UCSD-AML1 (cell line): ENCODE measurements around the gene LMOD1.
A peak's percentile ranks its signal among the peaks of the same experiment; 100 is the strongest.

Experiments
- DNase-seq: peaks from one replicate; lab custom pipeline; 2025; ENCODE audit not compliant: unreplicated experiment; lab: John Stamatoyannopoulos, UW

Gene LMOD1

DNA sequence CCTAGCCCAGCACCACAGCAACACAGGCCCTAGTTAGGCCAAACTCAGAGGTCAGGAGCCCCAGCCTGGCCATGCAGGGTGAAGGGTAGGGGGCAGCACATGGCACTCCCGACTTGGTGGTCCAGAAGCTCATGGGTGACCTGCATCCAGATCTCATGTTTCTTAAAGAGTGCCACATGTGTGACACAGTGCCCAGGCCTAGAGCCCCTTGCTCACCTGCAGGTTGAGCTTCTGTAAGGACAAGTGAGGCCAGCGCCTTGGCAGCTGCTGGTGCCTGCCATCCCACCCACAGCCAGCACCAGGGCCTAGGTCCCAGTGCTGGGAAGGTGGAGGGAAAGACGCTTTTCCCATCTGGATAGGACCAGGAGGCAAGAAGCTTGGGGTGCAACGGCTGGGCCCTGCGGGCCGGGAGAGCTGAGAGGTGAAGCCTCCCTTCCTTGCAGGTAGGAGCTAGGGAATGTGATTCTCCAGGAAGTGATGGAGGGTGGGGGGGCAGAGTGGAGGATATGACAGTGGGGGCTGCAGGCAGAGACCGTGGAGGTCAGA lies 51.2 kb downstream of the LMOD1 start:
- no peak for DNase-seq

DNA sequence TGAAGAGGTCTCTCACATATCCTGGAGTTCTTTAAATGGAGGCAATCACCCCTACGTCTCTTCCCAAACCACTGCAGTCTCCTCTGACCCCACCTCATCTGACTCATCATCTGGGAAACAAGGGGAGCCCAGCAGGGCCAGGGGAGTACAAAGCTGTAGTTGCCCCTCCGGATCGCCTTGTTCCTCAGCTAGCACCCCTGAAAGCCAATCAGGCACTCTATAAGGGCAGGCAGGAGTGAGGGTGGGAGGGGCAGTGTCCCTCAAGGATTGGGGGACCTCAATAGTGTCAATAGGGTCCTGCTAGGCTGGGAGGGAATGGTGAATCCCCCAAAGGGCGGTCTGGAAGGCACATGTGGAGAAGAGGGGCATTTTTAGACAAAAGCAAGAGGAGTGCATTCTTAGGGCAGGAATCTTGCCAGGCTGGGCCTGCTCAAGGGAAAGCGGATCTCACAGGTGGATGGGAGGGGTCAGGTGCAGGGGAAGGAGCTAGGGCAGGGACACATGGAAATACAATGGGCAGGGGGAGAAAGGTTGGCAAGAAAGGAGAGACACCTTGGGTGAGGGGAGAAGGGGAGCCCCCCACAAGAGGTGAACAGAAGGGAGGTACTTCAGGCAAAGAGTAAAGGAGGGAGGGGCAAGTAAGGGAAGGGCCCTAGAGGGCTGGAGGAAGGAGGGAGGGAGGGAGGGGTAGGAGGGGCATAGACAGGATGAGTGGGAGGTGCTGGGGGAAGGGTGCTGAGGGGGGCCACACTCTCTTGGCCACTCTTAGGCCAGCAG lies 51.8 kb downstream of the LMOD1 start:
- no peak for DNase-seq

DNA sequence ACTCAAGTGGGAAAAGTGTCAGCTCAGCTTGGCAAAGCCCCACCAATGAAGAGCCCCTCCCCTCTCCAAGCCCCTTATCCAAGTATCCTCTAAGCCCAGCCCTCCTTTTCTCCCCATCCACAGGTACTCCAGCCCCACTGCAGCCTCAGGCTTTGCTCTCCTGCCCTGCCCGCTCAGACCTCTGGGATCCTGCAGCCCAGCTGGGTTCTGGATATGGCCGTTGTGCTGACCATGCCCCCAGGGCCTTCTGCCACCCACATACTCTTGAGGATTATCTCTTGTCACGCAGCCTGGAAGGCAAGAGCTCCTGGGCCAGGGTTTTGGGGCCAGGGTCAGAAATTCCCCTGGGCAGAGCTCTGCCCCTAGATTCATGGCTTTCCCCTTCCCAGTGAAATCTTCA lies 52.9 kb downstream of the LMOD1 start:
- DNase-seq: no peak

DNA sequence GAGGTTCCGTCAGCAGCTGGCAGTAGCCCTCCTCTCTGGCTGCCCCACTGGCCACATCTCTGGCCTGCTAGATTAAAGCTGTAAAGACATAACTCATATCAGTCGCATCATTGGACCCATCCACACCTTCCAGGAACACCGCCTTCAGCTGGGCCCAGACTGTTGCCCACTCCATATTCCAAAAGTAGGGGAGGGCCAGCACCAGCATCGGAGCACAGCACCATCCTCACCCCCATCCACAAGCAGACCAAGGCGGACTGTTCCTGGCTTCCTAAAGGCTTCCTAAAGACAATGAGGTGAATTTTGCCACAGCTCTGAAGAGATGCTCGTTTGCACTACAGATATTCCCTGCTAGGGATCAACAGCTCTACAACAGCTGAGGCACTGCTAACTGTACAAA lies 54.1 kb downstream of the LMOD1 start:
- DNase-seq: no peak

DNA sequence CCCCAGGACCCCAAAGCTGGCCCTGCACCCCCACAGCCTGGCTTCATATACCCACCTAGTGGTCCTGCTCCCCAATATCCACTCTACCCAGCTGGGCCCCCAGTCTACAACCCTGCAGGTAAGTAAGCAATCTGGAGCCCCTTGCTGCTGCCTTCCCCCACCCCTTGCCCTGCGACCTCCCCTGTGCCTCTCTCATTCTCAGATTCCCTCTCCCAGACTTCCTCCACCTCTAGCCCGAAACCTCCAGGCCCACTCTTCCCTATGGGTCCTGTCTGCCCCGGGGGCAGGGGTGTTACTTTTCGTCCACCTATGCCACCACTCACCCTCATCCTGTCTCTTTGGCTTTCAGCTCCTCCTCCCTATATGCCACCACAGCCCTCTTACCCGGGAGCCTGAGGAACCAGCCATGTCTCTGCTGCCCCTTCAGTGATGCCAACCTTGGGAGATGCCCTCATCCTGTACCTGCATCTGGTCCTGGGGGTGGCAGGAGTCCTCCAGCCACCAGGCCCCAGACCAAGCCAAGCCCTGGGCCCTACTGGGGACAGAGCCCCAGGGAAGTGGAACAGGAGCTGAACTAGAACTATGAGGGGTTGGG lies 54.8 kb downstream of the LMOD1 start:
- DNase-seq: no peak

DNA sequence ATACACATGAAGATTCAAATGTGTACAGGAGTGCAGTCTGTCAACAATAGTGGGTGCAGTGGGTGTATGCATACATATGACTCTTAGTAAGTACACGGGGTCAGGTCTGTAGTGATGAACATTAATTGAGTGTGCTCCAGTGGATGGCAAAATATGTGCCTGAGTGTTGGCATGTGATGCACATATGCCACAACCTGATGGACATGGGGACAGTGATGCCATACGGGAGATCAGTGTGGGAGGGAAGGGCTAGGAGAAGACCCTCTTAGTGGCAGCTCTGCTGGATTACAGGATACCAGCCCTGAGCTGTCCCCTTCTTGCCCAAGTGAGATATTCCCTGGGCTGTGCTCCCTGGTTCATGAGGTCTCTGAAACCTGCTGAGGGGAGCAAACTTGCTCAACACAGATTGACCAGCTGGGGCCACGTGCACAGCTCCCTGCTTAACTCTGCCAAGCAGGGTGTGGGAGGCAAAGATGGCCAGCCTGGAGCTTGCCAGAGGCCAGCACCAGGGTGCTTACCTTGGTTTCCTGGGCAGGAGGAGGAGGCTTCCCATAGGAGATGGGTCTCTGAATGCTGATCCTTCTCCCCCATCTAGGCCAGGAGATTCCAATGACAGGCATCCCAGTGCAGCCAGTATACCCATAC lies 55.4 kb downstream of the LMOD1 start:
- DNase-seq: no peak

DNA sequence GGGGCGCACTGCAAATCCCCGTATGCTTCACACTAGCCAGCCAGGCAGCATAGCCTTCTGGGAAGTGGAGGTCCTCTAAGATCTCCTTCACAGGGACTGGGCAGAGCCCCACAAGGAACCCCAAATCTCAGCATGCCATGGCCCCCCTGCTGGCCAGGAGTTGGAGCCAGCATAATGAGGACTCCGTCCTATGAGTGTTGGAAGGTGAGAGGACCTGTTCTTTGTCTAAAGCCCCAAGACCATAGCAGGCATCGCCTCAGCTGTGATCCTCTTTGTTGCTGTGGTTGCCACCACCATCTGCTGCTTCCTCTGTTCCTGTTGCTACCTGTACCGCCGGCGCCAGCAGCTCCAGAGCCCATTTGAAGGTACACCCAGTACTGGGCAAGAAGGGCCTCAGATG lies 56.1 kb downstream of the LMOD1 start:
- no peak for DNase-seq

DNA sequence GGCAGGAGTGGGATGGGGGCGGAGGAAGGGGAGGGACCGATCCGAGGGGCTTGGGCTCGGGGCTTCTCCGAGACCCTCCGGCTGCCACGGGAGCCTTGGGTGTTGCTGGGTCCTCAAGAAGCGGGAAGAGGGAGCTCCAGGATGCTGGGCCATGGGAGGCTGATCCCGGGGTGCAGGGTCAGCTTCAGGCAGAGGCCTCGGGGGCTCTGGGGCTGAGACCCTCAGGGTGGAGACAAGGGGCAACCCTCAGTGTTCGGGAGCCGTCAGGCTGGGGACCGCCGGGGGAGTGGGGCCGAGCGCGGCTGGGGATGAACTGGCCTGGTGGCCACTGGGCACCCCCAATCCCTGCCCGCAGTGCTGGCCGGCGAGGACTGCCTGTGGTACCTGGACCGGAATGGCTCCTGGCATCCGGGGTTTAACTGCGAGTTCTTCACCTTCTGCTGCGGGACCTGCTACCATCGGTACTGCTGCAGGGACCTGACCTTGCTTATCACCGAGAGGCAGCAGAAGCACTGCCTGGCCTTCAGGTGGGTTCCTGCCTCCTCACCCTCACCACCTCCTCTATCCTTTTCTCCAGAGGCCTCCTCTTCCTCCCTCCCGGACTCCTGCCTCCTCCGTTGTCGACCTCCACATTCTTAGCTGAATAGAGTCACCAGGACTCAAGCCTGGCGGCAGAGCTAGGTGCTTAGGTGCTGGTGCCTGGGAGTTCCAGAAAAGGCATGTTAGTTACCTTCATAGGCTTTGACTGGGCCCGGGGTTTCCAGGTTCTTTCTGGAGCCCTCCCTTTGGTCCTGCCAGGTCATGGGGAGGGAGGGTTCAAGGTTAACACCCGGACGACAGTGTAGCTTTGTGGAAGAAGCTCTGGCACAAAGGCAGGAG lies 57.0 kb downstream of the LMOD1 start:
- DNase-seq: no peak

DNA sequence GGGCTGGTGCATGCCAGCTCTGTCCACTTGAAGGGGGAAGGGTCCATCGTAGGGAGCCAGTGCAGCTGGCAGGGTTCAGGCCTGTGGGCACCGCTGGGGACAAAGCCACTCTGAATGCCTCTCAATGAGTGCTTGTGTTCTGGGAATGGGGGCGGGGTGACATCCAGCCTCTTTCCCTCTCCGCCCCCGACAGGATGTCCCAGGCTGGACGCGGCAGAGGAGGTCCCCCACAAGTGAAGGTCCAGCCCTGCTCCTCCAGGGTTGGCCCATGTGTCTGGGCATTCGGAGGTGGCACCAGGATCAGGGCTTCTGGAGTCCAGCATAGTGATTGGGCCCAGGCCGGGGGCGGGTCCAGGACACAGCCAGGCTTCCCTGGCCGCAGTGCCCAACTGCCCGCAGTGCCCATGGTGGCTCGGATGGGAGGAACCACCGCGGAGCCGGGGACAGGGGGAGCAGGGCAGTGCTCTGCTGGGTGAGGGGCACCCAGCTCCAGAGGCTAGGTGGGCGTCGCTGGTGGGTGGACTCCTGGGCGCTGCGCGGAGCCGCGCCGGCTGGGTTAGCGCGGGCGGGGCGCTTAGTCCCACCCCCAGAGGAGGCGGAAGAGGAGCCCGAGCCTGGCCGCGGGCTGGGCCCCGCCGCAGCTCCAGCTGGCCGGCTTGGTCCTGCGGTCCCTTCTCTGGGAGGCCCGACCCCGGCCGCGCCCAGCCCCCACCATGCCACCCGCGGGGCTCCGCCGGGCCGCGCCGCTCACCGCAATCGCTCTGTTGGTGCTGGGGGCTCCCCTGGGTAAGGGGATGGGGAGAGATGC lies 57.9 kb downstream of the LMOD1 start, which contains the start of gene SHISA4:
SHISA4 (plus strand) TSS at position 617 of the 808 bp plus-strand sequence; CDS start at position 714, 97 bp downstream.
- DNase-seq: no peak

DNA sequence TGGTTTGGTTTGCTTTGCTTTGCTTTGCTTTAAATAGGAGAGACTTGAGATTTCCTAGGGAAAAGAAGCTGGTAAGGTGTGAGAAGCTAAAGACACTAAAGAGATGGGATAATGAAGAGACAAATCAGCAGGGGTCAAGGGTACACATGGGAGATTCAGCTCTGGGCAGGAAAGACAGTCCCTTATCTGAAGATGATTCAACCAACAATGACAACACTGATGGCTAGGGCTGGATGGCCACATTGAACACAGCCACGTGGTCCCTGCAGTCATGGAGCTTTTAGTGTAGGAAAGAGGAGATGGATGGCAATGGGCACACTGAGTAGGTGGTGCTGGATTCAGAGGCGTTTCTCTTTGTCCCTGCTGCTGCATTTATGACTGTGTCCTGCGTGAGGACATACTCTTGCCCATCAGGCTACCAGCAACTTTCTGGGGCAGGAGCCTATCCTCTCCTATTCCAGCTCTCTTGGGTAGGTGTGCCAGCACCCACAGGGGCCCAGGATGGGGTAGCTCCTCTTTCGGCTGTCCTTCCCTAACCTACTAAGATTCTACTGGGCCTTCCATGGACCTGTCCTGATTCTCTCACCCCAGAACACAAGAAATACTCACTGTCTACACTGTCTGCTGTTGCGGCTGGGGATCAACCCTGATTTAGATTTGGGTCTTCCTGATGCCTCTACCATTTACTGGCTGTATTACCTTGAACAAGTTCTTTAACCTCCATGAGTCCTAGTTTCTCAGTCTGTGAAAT lies 59.1 kb downstream of the LMOD1 start:
- no peak for DNase-seq

DNA sequence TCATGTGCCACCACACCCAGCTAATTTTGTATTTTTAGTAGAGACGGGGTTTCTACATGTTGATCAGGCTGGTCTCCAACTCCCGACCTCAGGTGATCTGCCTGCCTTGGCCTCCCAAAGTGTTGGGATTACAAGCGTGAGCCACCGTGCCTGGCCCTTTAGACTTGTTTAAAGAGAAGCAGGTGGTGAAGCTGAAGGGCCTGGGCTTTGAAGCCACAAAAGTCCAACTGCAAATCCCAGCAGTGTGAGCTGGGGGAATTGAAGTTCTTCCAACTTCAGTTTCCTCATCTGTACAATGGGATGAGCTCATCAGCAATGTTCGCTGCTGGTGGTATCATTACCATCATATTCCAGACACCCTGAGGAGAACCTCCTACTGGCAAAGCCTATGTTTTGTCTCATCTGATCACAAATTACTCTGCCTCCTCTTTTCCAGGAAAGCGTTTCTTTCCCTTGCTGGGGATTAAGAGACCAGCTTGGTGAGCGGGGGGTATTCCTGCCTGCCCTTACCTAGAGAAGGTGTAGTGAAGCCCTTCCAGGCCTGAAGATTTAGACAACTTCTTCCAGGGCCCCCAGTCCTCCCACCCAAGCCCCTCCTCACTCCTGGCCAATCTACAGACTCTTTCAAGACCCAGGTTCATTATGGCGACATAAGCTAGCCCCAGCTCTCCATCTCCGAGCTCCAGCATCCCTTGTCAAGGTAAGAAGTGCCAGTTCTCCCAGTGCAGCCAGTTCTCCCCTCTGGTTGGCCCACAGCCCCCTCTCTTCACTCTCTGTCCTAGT lies 60.1 kb downstream of the LMOD1 start:
- no peak for DNase-seq

DNA sequence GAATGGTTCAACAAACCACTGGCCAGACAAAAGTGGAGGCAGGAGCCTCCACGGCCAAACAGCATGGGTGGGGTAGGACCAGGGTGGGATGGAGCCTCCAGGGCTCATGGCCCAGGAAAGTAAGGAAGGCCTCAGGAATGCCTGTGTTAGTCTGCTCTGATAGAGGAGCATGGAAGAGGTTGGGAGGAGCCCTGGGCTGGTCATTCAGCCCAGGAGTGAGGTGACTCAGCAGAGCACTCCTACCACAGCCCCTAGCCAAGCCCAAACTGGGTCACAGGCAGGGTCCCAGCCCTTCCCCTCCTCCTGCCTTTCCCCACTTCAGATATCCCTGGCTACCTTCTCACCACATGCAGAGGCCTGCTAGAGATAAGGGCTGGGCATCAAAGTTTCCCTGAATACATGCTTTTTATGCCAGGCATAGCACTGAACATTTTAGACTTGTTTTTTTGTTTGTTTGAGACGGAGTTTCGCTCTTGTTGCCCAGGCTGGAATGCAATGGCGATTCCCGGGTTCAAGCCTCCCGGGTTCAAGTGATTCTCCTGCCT lies 60.7 kb downstream of the LMOD1 start:
- no peak for DNase-seq

DNA sequence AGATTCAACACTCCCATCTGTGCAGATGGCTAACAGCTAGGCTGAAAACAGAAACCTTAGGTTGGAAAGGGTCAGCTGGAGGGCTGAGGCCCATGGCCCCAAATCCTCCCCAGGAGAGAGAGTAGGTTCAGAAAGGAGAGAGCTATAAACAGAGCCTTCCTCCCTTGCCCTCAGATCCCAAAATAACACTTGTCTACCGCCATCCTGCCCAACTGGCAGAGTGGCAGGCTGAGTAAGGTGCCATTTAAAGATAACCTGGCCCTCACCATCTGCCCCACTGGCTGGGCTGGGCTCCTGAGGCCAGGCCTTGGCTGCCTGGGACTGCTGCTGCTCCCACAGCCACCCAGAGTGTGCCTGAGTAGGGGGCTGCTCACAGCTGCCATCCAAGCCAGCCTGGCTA lies 61.9 kb downstream of the LMOD1 start:
- no peak for DNase-seq

DNA sequence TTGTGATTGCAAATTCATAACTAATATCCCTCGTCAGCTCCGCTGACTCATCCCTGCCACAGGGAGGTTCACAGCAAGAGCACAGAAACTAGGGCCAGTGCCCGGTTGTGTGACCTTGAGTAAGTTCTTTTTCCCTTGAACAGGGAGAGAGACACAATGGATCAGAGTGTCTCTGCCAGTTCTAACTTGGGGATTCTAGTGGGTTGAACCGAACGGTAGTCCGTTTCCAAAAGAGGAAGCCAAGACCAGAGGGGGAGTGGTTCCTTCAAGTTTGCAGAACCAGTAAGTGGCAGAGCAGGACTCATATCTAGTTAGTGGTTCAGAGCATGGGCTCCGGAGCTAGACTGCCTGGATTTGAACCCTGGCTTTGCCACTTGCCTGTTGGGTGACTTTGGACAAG lies 62.6 kb downstream of the LMOD1 start:
- DNase-seq: peak; percentile 36

DNA sequence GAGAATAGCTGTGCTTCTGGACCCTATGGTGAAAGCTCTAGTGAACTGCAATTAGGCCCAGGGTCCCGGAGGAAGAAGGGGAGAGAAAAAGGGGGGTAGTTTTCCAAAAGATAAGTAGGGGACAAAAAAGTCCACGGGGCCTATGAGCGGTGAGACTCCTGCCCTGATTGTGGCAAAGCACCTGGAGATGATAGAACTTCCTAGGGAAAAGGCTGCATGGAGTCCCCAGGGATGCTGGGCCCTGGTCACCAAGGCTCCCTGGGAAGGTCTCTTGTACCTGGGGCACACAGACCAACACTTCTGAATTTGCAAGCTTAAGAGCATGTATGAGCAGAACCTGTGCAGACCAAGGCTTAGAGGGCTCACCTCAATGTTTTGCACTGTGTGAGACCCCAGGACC lies 63.1 kb downstream of the LMOD1 start:
- DNase-seq: no peak

DNA sequence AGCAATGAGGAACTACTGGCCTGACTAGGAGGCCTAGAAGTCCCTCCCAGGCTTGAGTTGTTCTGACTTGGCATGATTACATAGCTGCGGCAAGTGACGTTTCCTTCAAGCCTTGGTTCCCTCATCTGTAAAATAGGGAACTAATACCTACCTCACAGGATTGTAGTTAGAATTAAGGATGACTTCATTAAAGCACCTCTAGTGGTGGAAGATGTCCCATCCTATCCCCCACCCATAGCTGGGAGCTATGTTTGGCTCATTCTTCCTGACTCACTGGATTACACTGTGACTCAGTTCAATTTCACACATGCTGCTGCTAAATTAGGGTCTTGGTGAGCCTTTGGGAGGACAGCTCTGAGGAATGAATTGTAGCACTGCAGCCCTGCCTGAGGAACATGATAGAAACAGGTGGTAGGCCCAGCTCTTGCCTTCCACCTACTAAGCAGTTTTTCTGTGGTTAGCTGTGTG lies 63.6 kb downstream of the LMOD1 start:
- peak; percentile 45 for DNase-seq

DNA sequence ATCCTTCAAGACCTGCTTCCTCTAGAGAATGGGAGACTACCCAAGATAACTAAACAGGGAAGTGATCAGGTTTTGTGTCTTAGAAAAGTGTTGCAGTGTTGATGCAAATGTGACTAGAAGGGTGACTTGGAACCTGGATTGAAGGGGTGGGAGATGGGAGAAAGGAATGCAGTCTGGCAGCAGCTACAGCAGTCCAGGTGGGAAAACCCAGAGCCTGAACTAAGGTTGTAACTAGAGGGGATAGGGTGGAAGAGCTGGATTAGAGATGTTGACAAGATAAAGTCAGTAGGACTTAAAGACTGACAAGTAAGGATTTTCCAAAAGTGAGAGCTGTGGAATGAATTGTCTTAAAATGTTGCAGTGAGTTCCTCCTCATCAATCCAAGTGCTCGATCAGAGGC lies 64.7 kb downstream of the LMOD1 start:
- no peak for DNase-seq

DNA sequence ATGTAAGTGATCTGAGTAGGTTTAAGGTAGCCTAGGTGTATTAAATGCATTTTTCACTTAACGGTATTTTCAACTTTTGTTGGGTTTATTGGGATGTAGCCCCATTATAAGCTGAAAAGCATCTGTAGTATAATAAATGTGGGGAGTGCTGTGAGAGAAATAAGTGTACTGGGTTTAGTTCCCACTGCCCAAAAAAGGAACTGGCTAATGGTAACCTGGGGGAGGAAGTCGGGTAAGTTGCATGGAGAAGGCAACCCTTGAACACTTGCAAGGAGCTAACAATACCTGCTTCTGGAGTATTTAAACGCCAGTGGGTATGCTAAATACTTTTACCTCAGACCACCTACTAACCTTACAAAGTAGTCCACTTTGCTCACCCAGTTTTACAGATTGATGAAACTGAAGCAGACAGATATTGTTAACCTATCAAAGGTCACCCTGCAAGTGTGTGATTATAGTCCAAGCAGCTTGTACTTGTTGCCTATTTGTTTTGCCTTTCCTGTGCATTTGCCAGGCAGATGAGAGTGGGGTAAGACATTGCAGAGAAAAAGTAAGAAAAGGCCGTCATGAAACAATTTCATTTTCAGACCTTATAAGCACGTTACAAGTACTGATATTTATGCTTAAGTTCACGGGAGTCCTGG lies 65.3 kb downstream of the LMOD1 start:
- DNase-seq: no peak
